GM12891 (cell line): ENCODE measurements around the gene UBN1.

Source experiments
- POU2F2 ChIP-seq: IDR thresholded peaks from 2 replicates; pipeline ENCODE4 v1.6.1; 2011; ENCODE audit warnings: low read depth, mild to moderate bottlenecking, control low read depth, low read length, moderate library complexity
- TAF1 ChIP-seq: IDR thresholded peaks from 2 replicates; pipeline ENCODE4 v1.6.1; 2011; ENCODE audit warnings: low read depth, low read length, control low read depth

- no peak for TF ChIP-seq POU2F2
- no peak for TF ChIP-seq TAF1
Measured at GRCh38 chr16:4865231-4865860, 18.1 kb downstream of the UBN1 start.
